GM19395 (cell line): ENCODE measurements around the gene RDH5.
A peak's percentile ranks its signal among the peaks of the same experiment; 100 is the strongest.

Experiments
- ATAC-seq: cut with Tn5 transposase; IDR thresholded peaks from one replicate; pipeline ENCODE4 v1.9.1; 2021; ENCODE audit warnings: mild to moderate bottlenecking, moderate library complexity; ENCODE audit not compliant: unreplicated experiment

Gene RDH5

GRCh38 chr12:55727643-55728185, 7.5 kb downstream of the RDH5 start:
- ATAC-seq: no peak

DNA sequence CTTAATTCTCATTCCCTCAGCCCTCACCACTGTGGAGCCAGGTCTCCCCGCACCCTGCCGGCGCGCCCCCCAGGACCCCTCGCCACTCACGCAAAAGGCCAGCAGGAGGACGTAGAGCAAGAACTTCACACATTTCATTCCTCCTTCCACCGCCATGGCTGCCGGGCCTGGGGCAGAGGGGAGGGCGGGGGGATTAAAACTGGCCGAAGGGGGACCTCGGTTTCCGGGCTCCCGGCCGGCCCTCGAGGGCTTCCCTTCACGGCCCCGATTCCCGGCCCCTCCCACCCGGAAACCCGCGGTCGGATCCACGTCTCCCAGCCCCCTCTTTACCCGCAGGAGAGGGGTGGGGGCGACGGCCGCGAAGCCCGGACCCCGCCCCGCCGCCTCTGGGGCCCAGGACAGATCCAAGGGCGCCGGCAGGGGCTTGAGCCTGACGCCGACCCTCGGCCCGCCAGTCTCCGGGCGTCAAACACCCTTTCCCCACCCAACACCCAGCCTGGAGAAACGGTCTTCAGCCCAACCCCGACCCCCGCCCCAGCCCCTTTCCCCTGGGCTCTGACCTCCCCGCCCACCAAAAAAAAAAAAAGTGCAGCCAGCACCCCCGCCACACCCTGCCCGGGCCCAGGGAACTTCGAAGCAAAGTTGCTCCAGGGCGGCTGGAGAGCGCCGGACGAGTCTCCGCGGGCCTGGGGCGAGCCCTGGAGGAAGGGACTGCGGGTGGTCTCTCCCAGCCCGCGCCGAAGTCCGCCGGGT, 8.2 kb downstream of the RDH5 start:
- peak; percentile 23 for ATAC-seq

- ATAC-seq: peak; percentile 72
Measured at GRCh38 chr12:55728939-55729818, 9.0 kb downstream of the RDH5 start, which contains the start of gene CD63. Gene CD63 (minus strand): TSS chr12:55729009. CDS start chr12:55728341, 668 bp downstream.

- peak; percentile 50 for ATAC-seq
Measured at GRCh38 chr12:55729819-55730818, 9.9 kb downstream of the RDH5 start.

DNA sequence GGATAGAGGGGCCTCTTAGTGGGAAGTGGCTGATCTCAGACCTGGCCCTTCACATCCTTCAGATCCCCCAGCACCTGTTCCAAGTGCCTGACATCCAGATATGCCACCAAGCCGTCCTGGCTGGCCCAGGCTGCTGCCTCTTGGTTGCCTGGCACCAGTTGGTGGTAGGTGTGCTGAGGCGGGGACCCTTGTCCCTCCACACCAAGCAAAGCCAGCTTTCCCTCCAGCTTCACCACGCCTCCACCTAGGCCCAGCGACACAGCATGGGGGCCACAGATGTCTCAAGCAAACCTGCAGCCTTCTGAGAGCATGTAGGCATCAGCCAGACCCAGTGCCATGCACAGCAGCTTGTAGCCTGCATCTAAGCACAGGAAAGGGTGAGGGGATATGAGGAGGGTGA, 12.1 kb downstream of the RDH5 start:
- no peak for ATAC-seq

GRCh38 chr12:55733021-55733555, 12.9 kb downstream of the RDH5 start:
- ATAC-seq: no peak

- no peak for ATAC-seq
Measured at GRCh38 chr12:55733858-55734257, 13.7 kb downstream of the RDH5 start.

GRCh38 chr12:55734595-55734994, 14.4 kb downstream of the RDH5 start:
- no peak for ATAC-seq

GRCh38 chr12:55736076-55736475, 15.9 kb downstream of the RDH5 start:
- ATAC-seq: no peak

GRCh38 chr12:55736780-55737580, 16.8 kb downstream of the RDH5 start:
- no peak for ATAC-seq

DNA sequence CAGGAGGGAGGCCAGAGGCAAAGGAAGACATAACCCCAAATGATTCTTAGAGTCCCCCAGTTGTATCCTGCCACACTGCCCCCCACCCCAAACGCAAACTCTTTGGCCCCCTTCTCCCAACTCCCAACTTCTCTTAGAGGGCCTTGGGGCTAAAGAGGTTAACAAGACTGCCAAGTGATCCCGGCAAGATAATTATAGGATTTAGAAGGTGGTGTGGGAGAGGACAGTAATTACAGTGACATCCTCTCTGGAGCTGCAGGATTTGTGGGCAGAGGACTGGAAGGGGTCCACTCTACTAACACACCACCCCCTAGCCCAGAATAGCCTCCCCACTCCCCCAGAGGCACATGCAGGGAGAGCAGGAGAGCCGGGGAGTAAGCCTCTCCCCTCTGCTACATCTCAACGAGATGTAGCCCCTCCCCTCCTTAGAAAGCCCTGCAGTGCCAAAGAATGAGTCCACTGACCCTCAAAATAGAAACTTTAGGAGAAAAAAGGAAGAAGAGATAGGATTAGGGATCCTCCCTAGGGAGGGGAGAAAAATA, 17.5 kb downstream of the RDH5 start:
- peak; percentile 10 for ATAC-seq

- peak; percentile 88 for ATAC-seq
Measured at GRCh38 chr12:55738123-55739024, 18.2 kb downstream of the RDH5 start.

GRCh38 chr12:55739025-55739378, 18.8 kb downstream of the RDH5 start:
- no peak for ATAC-seq

GRCh38 chr12:55741931-55742680, 21.9 kb downstream of the RDH5 start:
- no peak for ATAC-seq

DNA sequence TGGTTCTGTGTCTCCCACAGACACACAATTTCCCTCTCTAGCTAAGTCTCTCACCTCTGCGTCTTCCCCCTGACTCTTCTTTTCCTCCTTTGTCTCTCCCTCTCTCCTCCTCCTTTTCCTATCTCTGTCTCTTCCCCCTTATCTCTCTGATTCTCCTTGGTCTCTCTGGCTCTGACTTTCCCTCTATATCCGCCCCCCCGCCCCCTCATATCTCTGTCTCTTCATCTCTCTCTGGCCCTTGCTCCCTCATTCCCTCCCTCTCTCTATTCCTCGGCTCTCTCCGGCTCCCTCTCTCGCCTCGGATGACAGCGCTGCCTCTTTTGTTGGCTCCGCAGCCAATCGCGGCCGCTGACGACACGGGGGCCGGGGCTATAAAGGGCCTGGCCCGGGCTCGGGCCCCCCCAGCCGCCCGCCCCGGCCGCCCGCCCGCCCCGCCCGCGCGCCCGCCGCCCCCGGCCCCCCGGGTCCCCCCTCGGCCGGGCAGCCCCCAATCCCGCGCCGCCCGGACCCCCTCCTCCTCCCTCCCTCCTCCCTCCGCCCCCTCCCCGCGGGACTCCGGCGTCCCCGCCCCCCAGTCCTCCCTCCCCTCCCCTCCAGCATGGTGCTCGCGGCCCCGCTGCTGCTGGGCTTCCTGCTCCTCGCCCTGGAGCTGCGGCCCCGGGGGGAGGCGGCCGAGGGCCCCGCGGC, 22.7 kb downstream of the RDH5 start, which contains the start of gene GDF11:
Gene GDF11 (plus strand): TSS at position 404 of the 687 bp plus-strand sequence. CDS start 195 bp downstream, at position 599.
- peak; percentile 38 for ATAC-seq
